ENCODE data around the gene PTPRG. TPM values are rescaled to one million over a fixed set of nuclear protein-coding genes. Genes with fewer than 3 reads are reported as not detected.

Gene PTPRG
- total RNA-seq, 1 experiment from 2014 or later: 69.3 TPM

DNA sequence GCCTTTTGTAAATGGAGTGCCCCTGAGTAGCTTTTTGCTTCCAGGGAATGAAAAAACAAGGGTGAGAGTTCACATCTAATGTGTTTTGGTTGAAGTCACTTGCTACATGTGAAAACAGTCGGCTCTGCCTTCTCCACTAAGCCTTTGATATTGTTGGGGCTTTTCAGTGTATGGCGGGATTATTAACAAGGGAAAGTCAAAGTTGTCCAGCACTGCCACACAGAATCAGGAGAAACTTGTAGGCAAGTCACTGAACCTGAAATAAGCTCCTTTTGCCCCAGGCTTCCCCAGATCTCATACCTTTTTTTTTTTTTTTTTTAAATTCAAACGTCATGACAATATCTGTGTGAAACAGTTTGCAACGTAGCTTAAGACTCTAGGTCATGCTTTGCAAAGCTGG lies 564.0 kb downstream of the PTPRG start:
- peaks cover 2% of the 10 kb centered on the region in 2 experiments; a peak in 1 of 4 replicates for H3K4me1 Mint-ChIP-seq
- Histone ChIP-seq H3K23me2 (ENCODE audit: insufficient read length, low read depth, low read length, poor library complexity, severe bottlenecking) (no peaks in the 10 kb centered on the region), H2BK12ac (ENCODE audit: insufficient read length, low read depth, low read length) (no peak overlapping the region), H4K91ac (ENCODE audit: insufficient read length, low read depth, low read length) (no peak overlapping the region), H4K20me1 (ENCODE audit: control insufficient read depth, insufficient read depth, insufficient read length) (no peaks in the 10 kb centered on the region), H2BK20ac (ENCODE audit: low read depth, low read length, poor library complexity, severe bottlenecking) (no peak overlapping the region), H3K23ac (ENCODE audit: insufficient read length, low read depth, low read length) (no peak overlapping the region), H2BK5ac (ENCODE audit: insufficient read length, low read length) (no peak overlapping the region), H4K5ac (ENCODE audit: insufficient read length, low read depth, low read length) (no peak overlapping the region), H3K27me3 (ENCODE audit: insufficient read depth, low read length) (no peaks in the 10 kb centered on the region), H3K4me1 (ENCODE audit: insufficient read depth, low read length) (no peaks in the 10 kb centered on the region), H3K79me2 (ENCODE audit: insufficient read depth, low read length) (no peaks in the 10 kb centered on the region), H3K18ac (ENCODE audit: insufficient read length, low read depth, low read length) (no peak overlapping the region), H3K79me1 (ENCODE audit: insufficient read depth, low read depth, low read length, poor library complexity, severe bottlenecking) (no peaks in the 10 kb centered on the region), H3K4ac (ENCODE audit: low read depth, low read length) (no peak overlapping the region), H3K56ac (ENCODE audit: insufficient read length, low read depth, low read length) (no peak overlapping the region), H2BK15ac (ENCODE audit: low read depth, low read length) (no peak overlapping the region), H3K9me3 (ENCODE audit: control insufficient read depth, low read depth, low read length) (no peaks in the 10 kb centered on the region), H4K8ac (replicated peaks; ENCODE audit: insufficient read length, low read depth, low read length) (no peak overlapping the region), H3K9ac (ENCODE audit: extremely low read depth, insufficient read length, low read length) (no peak overlapping the region), H2AK5ac (ENCODE audit: insufficient read length, low read length) (no peak overlapping the region), H3K14ac (ENCODE audit: insufficient read depth, low read length) (no peak overlapping the region), H2AFZ (ENCODE audit: low read length) (no peak overlapping the region), H2BK120ac (ENCODE audit: low read depth, low read length, poor library complexity, severe bottlenecking) (no peak overlapping the region), H3K4me2 (ENCODE audit: insufficient read depth, insufficient read length, low read length) (no peak overlapping the region), H3T11ph (ENCODE audit: low read length) (no peak overlapping the region), H3K27ac (ENCODE audit: insufficient read length, low read depth, low read length) (no peak overlapping the region)
- H3K27ac Mint-ChIP-seq: peak overlapping the region in 2 of 3 experiments; percentile 40 to 87; a peak in 3 of 7 replicates
- no peaks in the 10 kb centered on the region; a peak in 1 of 5 replicates for H3K9me3 Mint-ChIP-seq
- no peak for DNase-seq
- H3K36me3 Mint-ChIP-seq (ENCODE audit: insufficient read depth in 1 of 3, low read depth in 3 of 3): peaks cover 2 to 9% (median 7%) of the 10 kb centered on the region in 3 experiments; a peak in 5 of 7 replicates
- H3K4me3 Mint-ChIP-seq: no peak overlapping the region
- no CpG with 5 or more reads among the region's 4 CpGs for WGBS (ENCODE audit: extremely low coverage, insufficient read length, low lambda C conversion rate)
- TF ChIP-seq, protein P1, sequence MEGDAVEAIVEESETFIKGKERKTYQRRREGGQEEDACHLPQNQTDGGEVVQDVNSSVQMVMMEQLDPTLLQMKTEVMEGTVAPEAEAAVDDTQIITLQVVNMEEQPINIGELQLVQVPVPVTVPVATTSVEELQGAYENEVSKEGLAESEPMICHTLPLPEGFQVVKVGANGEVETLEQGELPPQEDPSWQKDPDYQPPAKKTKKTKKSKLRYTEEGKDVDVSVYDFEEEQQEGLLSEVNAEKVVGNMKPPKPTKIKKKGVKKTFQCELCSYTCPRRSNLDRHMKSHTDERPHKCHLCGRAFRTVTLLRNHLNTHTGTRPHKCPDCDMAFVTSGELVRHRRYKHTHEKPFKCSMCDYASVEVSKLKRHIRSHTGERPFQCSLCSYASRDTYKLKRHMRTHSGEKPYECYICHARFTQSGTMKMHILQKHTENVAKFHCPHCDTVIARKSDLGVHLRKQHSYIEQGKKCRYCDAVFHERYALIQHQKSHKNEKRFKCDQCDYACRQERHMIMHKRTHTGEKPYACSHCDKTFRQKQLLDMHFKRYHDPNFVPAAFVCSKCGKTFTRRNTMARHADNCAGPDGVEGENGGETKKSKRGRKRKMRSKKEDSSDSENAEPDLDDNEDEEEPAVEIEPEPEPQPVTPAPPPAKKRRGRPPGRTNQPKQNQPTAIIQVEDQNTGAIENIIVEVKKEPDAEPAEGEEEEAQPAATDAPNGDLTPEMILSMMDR (conservative IDR thresholded peaks at IDR 0.05): no peak
- H3K27me3 Mint-ChIP-seq (ENCODE audit: low read depth): no peaks in the 10 kb centered on the region; the same call in 1 of the 2 replicates
